A549 (cell line): Measurements from ENCODE around the gene HDAC10. TPM values are rescaled to one million over a fixed set of nuclear protein-coding genes. Genes with fewer than 3 reads are reported as not detected.

Experiments used
- ATAC-seq, 2 experiments: fragments of 200-7000 bp in 1 of 2; fragments of >200 bp in 1 of 2; cut with Nextera tagmentation in 1 of 2; cut with Tn5 transposase in 1 of 2; 3 replicates each; pipeline versions ENCODE4 v1.8.0 to v1.9.1; 2018 to 2020; ENCODE audit warnings: mild to moderate bottlenecking in 1 of 2, moderate library complexity in 1 of 2
- CTCF ChIA-PET: fragments of 300-600 bp; sonication (Branson Sonifier 250); formaldehyde crosslinking; extraction: SDS; loops from one replicate; lab custom pipeline; 2021; ENCODE audit warnings: antibody characterized with exemption, inconsistent platforms; lab: Yijun Ruan, JAX
- POLR2A ChIA-PET: fragments of 350-600 bp; formaldehyde crosslinking; extraction: SDS; loops from one replicate; lab custom pipeline; 2021; ENCODE audit warnings: antibody characterized with exemption, inconsistent platforms; lab: Yijun Ruan, JAX
- DNase-seq, 2 experiments: peaks; one replicate each; pipeline versions ENCODE4 v3.0.0 to v3.0.0-alpha.2; 2011 to 2016; ENCODE audit warnings: low read depth in 1 of 2, low spot score in 1 of 2
- FAIRE-seq: peaks from 2 replicates; lab custom pipeline; 2011; peaks lifted over from hg19 to GRCh38; lab: Jason Lieb, UNC
- H3K27ac ChIP-seq, 2 experiments: fragments of >200 bp; sonication (Bioruptor Twin); formaldehyde crosslinking; 3 replicates each; pipeline ENCODE4 v1.5.1; 2016 to 2017
- H3K4me1 ChIP-seq: fragments of >200 bp; sonication (Bioruptor Twin); formaldehyde crosslinking; 3 replicates; pipeline ENCODE4 v1.6.1; 2016
- H3K4me2 ChIP-seq: fragments of >200 bp; sonication (Bioruptor Twin); formaldehyde crosslinking; 3 replicates; pipeline ENCODE4 v1.6.1; 2016
- H3K4me3 ChIP-seq: fragments of >200 bp; sonication (Bioruptor Twin); formaldehyde crosslinking; 3 replicates; pipeline ENCODE4 v1.5.1; 2016
- H3K9me3 ChIP-seq: fragments of >200 bp; sonication (Bioruptor Twin); formaldehyde crosslinking; 3 replicates; pipeline ENCODE4 v1.6.1; 2016
- EHMT2 ChIP-seq: fragments of 200-600 bp; sonication (generic); IDR thresholded peaks from 2 replicates; pipeline ENCODE4 v1.6.1; 2016; ENCODE audit warnings: antibody characterized with exemption, low read depth, mild to moderate bottlenecking, moderate library complexity
- EP300 ChIP-seq, 2 experiments: fragments of >200 bp; sonication (Bioruptor Twin); formaldehyde crosslinking; IDR thresholded peaks; 2 replicates in 1 of 2; 3 replicates in 1 of 2; pipeline ENCODE4 v1.6.1; 2016 to 2017
- HOXA7 ChIP-seq: fragments of 250-450 bp; sonication (Bioruptor Pico); IDR thresholded peaks from 2 replicates; pipeline ENCODE4 v1.5.0; 2020; ENCODE audit warnings: mild to moderate bottlenecking, moderate library complexity
- HOXB13 ChIP-seq: fragments of 250-450 bp; sonication (Bioruptor Pico); IDR thresholded peaks from 2 replicates; pipeline ENCODE4 v1.5.0; 2020; ENCODE audit warnings: low read depth, mild to moderate bottlenecking, moderate library complexity
- HOXB5 ChIP-seq: fragments of 250-450 bp; sonication (Bioruptor Pico); IDR thresholded peaks from 2 replicates; pipeline ENCODE4 v1.5.0; 2020; ENCODE audit warnings: mild to moderate bottlenecking, moderate library complexity
- JUN ChIP-seq, 2 experiments: fragments of >200 bp; sonication (Bioruptor Twin); formaldehyde crosslinking; IDR thresholded peaks; 2 replicates in 1 of 2; 3 replicates in 1 of 2; pipeline ENCODE4 v1.6.1; 2016 to 2017
- JUNB ChIP-seq: fragments of >200 bp; sonication (Bioruptor Twin); formaldehyde crosslinking; IDR thresholded peaks from 2 replicates; pipeline ENCODE4 v1.6.1; 2016
- NPAS2 ChIP-seq: fragments of 250-450 bp; sonication (Bioruptor Pico); IDR thresholded peaks from 2 replicates; pipeline ENCODE4 v1.8.0; 2022; ENCODE audit warnings: mild to moderate bottlenecking, moderate library complexity, borderline replicate concordance
- PHF8 ChIP-seq: fragments of 200-600 bp; sonication (generic); IDR thresholded peaks from 2 replicates; pipeline ENCODE4 v1.6.1; 2016; ENCODE audit warnings: low read depth, mild to moderate bottlenecking, antibody characterized with exemption, moderate library complexity, borderline replicate concordance
- POLR2AphosphoS2 ChIP-seq: conservative IDR thresholded peaks from 2 replicates; pipeline ENCODE4 v1.6.1; 2012; ENCODE audit warnings: low read length, improper control_type of control experiment, inconsistent platforms
- RARB ChIP-seq: fragments of 250-450 bp; sonication (Bioruptor Pico); IDR thresholded peaks from 2 replicates; pipeline ENCODE4 v1.8.0; 2021; ENCODE audit warnings: mild to moderate bottlenecking, moderate library complexity
- SREBF2 ChIP-seq: fragments of 450-650 bp; IDR thresholded peaks from 2 replicates; pipeline ENCODE4 v1.6.1; 2014; ENCODE audit warnings: mild to moderate bottlenecking, moderate library complexity
- ZSCAN20 ChIP-seq: fragments of 250-450 bp; sonication (Bioruptor Pico); IDR thresholded peaks from 2 replicates; pipeline ENCODE4 v1.8.0; 2022; ENCODE audit warnings: mild to moderate bottlenecking, moderate library complexity
- WGBS: methylation state at CpG from one replicate; pipeline ENCODE4 v1.1.6; 2017; ENCODE audit errors: missing lambda C conversion rate; 5-methylcytosine and 5-hydroxymethylcytosine counted together
- polyA plus RNA-seq, 4 experiments: library from polyadenylated mRNA; depleted of rRNA in 3 of 4; stranded (reverse); fragments of >200 nt; fragmentation: RNase III in 1 of 4; extraction: RNeasy Plus Mini Kit Qiagen cat#74134 plus additional on column Dnase treatment in 1 of 4; gene quantifications; 2 replicates in 3 of 4; 3 replicates in 1 of 4; pipeline ENCODE4 v1.2.3, GENCODE V29; 2011 to 2017
- TF ChIP-seq, protein P1 (sequence below): fragments of 200-600 bp; sonication (generic); IDR thresholded peaks from 2 replicates; pipeline ENCODE4 v1.6.1; 2016; ENCODE audit warnings: antibody characterized with exemption, mild to moderate bottlenecking, moderate library complexity
- TF ChIP-seq, protein P2 (sequence below): fragments of >200 bp; sonication (Bioruptor Twin); formaldehyde crosslinking; IDR thresholded peaks from 3 replicates; pipeline ENCODE4 v1.5.1; 2016
- TF ChIP-seq, protein P3 (sequence below): IDR thresholded peaks from 2 replicates; pipeline ENCODE4 v1.6.1; 2012
- TF ChIP-seq, protein P4 (sequence below): fragments of >200 bp; sonication (Bioruptor Twin); formaldehyde crosslinking; IDR thresholded peaks from 2 replicates; pipeline ENCODE4 v1.6.1; 2016

The HDAC10 gene
- polyA plus RNA-seq, 2 of the 4 experiments (the other 2 are of a cell fraction), result 2.4 to 12.0 TPM

DNA sequence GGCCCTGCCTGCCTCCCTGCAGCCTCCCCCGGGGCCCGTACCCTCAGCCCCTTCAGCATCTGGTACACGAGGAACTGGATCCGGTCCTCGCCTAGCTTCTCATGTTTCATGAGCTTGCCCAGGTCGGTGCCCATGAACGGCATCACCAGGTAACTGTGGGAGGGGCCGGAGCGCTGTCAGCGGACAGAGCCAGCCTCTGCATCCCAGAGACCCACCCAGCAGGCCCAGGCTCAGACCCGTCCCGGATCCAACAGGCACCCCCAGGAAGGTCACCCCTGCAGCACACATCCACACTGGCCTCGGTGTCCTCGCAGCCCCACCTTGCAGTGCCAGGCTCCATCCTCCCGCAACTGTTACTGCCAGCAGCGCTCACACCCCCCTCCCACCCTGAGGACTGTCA lies 6.0 kb upstream of the HDAC10 start:
- H3K4me1 ChIP-seq, result peaks cover 9% of the 10 kb centered on the region
- ChIA-PET POLR2A (no interaction called here), CTCF (interaction anchor here (2.4 kb wide), 1 partner anchor 85 kb away, joined by 11 read pairs; no protein-coding TSS in a partner anchor)
- no peak for ATAC-seq
- TF ChIP-seq, protein P1, sequence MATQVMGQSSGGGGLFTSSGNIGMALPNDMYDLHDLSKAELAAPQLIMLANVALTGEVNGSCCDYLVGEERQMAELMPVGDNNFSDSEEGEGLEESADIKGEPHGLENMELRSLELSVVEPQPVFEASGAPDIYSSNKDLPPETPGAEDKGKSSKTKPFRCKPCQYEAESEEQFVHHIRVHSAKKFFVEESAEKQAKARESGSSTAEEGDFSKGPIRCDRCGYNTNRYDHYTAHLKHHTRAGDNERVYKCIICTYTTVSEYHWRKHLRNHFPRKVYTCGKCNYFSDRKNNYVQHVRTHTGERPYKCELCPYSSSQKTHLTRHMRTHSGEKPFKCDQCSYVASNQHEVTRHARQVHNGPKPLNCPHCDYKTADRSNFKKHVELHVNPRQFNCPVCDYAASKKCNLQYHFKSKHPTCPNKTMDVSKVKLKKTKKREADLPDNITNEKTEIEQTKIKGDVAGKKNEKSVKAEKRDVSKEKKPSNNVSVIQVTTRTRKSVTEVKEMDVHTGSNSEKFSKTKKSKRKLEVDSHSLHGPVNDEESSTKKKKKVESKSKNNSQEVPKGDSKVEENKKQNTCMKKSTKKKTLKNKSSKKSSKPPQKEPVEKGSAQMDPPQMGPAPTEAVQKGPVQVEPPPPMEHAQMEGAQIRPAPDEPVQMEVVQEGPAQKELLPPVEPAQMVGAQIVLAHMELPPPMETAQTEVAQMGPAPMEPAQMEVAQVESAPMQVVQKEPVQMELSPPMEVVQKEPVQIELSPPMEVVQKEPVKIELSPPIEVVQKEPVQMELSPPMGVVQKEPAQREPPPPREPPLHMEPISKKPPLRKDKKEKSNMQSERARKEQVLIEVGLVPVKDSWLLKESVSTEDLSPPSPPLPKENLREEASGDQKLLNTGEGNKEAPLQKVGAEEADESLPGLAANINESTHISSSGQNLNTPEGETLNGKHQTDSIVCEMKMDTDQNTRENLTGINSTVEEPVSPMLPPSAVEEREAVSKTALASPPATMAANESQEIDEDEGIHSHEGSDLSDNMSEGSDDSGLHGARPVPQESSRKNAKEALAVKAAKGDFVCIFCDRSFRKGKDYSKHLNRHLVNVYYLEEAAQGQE, result no peak
- TF ChIP-seq EP300 (IDR thresholded peaks at IDR 0.05), result no peak
- TF ChIP-seq, protein P2, sequence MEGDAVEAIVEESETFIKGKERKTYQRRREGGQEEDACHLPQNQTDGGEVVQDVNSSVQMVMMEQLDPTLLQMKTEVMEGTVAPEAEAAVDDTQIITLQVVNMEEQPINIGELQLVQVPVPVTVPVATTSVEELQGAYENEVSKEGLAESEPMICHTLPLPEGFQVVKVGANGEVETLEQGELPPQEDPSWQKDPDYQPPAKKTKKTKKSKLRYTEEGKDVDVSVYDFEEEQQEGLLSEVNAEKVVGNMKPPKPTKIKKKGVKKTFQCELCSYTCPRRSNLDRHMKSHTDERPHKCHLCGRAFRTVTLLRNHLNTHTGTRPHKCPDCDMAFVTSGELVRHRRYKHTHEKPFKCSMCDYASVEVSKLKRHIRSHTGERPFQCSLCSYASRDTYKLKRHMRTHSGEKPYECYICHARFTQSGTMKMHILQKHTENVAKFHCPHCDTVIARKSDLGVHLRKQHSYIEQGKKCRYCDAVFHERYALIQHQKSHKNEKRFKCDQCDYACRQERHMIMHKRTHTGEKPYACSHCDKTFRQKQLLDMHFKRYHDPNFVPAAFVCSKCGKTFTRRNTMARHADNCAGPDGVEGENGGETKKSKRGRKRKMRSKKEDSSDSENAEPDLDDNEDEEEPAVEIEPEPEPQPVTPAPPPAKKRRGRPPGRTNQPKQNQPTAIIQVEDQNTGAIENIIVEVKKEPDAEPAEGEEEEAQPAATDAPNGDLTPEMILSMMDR, result no peak
- no peak for TF ChIP-seq RARB
- TF ChIP-seq PHF8, result no peak
- TF ChIP-seq ZSCAN20 (CRISPR knock-in tag), result no peak
- TF ChIP-seq NPAS2 (CRISPR knock-in tag), result no peak
- TF ChIP-seq HOXB13 (CRISPR knock-in tag), result no peak
- no peaks in the 10 kb centered on the region for H3K9me3 ChIP-seq
- FAIRE-seq, result no peak
- 84% methylated on average over 8 of the region's 16 CpGs for WGBS
- H3K27ac ChIP-seq, result no peak overlapping the region
- no peak overlapping the region for H3K4me2 ChIP-seq
- H3K4me3 ChIP-seq, result no peak overlapping the region
- DNase-seq, result no peak

DNA sequence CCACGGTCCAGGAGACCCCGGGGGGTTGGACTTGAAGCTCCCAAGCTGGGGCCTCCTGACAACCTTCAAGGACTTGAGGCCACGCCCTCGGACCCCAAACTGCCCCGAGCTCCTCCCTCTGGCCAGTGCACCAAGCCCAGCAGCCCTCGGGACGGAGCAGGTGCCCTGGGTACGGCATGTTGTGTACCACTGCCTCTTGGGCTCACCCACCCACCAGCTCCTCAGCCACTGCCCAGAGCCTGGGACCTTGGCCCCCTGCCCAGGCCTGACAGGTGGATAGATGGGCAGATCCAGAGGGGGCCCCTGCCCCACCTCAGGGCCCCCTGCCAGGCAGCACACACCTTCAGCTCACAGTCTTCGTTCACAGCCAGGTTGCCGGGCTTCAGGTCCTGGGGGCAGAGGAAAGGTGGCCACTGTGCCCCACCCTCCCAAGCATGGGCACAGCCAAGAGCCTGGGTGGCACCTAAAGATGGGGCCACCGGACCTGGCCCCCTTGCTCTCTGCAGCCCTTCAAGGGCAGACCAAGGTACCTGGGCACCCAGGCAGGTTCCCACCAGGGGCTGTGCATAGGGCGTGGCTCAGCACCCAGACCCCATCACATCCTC lies 5.3 kb upstream of the HDAC10 start:
- TF ChIP-seq JUNB (no peak), EHMT2 (no peak), HOXB5 (CRISPR knock-in tag) (no peak), JUN (IDR thresholded peaks at IDR 0.05) (no peak), POLR2AphosphoS2 (no peak), SREBF2 (no peak), HOXA7 (CRISPR knock-in tag) (no peak)
- TF ChIP-seq, protein P3, sequence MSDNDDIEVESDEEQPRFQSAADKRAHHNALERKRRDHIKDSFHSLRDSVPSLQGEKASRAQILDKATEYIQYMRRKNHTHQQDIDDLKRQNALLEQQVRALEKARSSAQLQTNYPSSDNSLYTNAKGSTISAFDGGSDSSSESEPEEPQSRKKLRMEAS, result no peak
- TF ChIP-seq, protein P4, sequence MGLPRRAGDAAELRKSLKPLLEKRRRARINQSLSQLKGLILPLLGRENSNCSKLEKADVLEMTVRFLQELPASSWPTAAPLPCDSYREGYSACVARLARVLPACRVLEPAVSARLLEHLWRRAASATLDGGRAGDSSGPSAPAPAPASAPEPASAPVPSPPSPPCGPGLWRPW, result no peak
- FAIRE-seq (no peak), ATAC-seq (no peak), DNase-seq (no peak)
- no peak overlapping the region for H3K4me3 ChIP-seq
- no CpG with 5 or more reads among the region's 12 CpGs for WGBS
- H3K9me3 ChIP-seq, result no peaks in the 10 kb centered on the region
- no peak overlapping the region for H3K4me2 ChIP-seq
- no peak overlapping the region for H3K27ac ChIP-seq
- CTCF ChIA-PET, result interaction anchor here (0.5 to 2.4 kb wide), 5 partner anchors 11 to 269 kb away, joined by 3 to 11 read pairs (median 4); partner anchors contain the start of gene SCO2
- peaks cover 10% of the 10 kb centered on the region; the same call in 2 of the 3 replicates for H3K4me1 ChIP-seq
- POLR2A ChIA-PET, result no interaction called here
